HG03439 (cell line): ENCODE measurements around the gene ADAMTS13.

Source experiments
- ATAC-seq: cut with Tn5 transposase; IDR thresholded peaks from one replicate; pipeline ENCODE4 v1.9.1; 2021; ENCODE audit warnings: mild to moderate bottlenecking, moderate library complexity; ENCODE audit not compliant: unreplicated experiment

ADAMTS13 gene

DNA sequence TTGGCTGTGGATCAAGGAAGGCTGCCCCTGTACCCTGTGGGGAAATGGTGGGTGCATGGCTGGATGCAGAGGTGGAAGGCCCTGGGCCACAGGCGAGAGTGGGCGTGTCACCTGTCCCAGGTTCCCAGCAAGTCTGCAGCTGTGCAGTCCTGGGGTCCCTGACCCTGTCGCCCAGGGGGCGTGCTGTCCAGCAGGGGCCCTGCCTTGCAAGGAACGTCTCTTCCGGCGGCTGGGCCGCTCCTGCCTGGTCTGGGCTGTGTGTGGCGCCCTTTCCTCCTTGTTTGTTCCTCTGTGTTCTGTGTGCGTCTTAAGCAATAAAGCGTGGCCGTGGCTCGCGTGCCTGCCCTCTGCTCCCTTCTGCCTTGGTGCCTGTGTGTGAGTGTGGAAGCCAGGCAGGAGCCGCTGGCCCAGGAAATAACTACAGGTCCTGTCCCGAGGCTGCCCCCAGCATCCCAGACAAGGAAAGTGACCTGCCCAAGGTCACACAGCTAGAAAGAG is 48.3 kb downstream of the ADAMTS13 start:
- no peak for ATAC-seq

GRCh38 chr9:133470988-133471387 is 48.8 kb downstream of the ADAMTS13 start:
- ATAC-seq: no peak

DNA sequence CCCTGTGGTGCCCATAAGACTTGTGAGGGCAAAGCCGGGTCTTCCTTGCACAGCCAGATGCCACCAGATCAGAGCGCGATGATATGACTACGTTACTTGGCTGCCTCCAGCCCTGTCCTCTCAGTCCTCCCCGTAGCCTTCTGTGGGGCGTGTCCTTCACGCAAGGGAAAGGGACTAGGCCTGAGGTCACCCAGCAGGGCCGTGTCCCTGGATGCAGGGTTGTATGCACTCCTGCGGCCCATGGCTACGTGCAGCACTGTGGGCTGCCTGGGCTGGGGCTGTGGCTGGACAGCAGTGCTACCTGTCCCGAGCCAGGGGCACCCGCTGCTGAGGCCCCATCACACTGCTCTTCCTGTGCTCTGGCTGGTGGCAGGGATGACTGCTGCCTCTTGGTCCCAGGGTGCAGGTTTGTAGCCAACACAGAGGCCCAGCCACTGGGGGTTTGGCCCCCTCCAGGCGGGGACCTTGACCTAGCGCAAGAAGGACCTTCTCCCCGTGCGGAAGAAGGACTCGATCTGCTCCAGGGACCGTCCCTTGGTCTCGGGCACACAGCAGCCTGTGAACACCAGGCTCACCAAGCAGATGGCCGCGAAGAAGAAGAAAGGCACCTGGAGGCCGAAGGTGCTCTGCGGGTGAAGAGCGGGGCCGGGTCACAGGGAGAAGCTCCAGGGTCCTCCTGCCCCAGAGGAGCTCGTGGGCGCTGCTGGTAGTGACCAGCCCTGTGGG is 49.5 kb downstream of the ADAMTS13 start:
- ATAC-seq: no peak

- no peak for ATAC-seq
Observed at GRCh38 chr9:133472277-133472645, 50.1 kb downstream of the ADAMTS13 start.

DNA sequence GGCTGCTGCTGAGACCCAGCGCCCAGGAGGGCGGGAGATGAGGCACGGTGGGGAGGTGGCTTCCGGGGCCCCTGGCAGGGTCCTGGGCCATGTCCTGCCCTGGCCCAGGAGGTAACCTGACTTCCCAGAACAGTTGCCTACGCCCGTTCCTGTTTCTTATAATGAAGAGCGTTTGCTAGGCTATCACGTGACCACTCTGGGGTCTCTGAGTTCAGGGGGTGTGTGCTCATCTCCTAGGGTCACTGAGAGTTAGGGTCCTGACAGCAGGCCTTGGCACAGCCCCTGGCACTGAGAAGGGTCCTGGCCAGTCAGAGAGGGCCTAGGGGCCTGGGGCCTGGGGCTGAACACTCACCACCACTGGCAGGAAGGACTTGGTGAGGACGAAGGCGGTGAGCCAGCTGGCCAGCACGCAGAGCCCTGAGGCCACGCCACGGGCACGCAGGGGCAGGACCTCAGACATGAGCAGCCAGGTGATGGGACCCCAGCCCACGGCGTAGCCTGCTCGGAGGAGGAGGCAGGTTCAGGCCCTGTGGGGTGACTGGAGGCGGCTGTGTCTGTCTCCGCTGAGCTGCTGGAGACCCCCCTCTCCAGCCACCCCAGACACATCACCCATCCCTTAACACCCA is 50.7 kb downstream of the ADAMTS13 start:
- no peak for ATAC-seq

GRCh38 chr9:133473743-133474142 is 51.6 kb downstream of the ADAMTS13 start:
- ATAC-seq: no peak

GRCh38 chr9:133474215-133474614 is 52.0 kb downstream of the ADAMTS13 start:
- ATAC-seq: no peak

- ATAC-seq: no peak
Observed at GRCh38 chr9:133474853-133475252, 52.7 kb downstream of the ADAMTS13 start.

GRCh38 chr9:133475292-133476012 is 53.3 kb downstream of the ADAMTS13 start:
- no peak for ATAC-seq

GRCh38 chr9:133476036-133476931 is 54.1 kb downstream of the ADAMTS13 start:
- ATAC-seq: no peak

DNA sequence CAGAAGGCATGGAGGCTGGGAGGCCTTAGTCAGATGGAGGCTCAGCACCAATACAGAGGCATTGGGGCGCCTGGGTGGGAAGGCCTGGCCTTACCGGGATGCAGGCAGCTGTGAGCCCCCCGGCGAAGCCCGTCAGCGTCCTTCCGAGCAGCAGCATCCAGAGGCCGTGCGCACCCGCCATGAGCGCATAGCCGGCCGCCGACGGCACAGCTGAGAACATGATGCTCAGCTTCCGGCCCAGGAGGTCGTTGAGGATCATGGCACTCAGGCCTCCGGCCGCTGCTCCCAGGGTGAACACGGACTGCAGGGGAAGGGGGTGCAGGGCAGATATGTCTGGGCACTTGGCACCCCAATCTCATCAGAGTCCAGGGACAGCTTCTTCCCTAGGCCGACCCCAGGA is 54.8 kb downstream of the ADAMTS13 start:
- ATAC-seq: no peak

- no peak for ATAC-seq
Observed at GRCh38 chr9:133477461-133477860, 55.3 kb downstream of the ADAMTS13 start.

GRCh38 chr9:133477992-133478850 is 56.1 kb downstream of the ADAMTS13 start:
- peak; percentile 45 for ATAC-seq

DNA sequence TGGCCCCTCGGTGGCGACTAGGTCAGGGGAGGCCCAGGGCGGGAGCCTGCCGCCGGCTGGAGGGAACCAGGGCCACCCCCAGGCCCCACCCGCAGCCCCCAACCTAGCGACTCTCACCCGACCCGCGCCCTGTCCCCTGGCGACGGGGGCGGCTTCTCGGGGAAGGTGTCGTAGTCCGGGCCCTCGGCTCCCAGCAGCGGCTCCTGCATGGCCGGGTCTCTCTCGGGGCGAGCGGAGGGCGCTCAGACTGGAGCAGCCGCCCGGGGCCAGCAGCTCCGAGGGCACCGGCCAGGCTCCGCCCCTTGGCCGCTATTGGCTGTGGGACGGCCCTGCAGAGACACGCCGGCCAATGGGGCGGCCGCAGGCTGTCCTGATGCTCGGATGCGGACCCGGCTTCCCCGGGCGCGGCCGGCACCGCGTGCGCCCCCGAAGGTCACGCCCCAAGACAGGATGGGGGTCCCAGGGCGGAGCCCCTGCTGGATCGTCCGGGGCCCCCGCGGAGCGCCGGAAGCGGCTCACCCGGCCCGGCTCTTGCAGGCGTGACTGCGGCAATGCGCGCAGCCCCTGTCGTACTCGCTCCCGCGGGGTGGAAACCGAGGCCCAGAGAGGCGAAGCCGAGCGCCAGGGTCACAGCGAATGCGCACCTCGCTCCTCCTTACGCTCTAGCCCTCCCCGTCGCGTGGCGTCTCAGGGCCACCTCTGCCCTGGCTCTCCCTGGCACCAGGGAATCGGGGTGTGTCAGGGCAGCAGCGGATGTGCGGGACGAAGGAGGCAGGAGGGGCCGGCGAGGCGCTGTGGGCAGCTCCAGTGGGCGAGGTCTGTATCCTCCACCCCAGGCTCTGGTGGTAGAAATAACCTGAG is 56.9 kb downstream of the ADAMTS13 start, which contains the start of gene SLC2A6:
SLC2A6 (minus strand) TSS at position 249 of the 861 bp plus-strand sequence; CDS start at position 209, 40 bp downstream.
- ATAC-seq: peak; percentile 82

- ATAC-seq: no peak
Observed at GRCh38 chr9:133483611-133484010, 61.4 kb downstream of the ADAMTS13 start.

GRCh38 chr9:133484671-133485437 is 62.7 kb downstream of the ADAMTS13 start:
- no peak for ATAC-seq

DNA sequence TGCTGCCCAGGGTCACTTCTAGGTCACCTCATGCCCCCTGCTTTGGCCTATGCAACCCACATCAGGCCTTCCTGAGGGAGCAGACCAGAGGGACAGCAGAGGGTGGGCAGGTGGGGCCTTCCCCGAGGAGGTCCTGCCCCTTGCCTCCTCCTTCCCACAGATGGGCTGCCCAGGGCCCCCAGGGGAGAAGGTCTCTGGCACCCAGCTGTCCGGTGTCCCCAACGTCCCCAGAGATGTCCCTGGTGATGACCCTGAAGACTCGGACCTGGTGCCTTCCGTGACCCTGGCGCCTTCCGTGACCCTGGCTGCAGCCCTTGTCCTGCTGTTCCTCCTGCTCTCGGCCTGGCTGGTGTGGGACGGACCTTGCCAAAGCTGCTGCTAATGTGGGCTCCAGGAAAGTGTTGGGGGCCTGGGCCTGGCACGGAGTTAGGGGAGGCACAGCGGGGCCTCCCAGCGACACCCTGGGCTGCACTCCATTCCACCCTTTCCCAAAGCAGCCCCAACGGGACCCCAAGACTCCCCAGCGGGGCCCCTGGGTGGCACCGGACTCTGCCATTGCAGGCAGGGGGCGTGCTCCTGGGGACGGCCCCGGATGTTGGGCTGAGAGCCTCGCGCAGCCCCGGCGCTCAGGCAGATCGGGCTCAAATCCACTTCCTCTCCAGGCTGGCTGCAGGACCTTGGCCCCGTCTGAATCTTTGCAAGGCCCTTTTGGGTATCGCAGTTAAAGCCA is 63.5 kb downstream of the ADAMTS13 start:
- ATAC-seq: no peak
